GM12878 (cell line): ENCODE data around the gene FFAR2. TPM values are rescaled to one million over a fixed set of nuclear protein-coding genes. Genes with fewer than 3 reads are reported as not detected.

ENCODE experiments used
- CEBPZ ChIP-seq: fragments of 150-350 bp; IDR thresholded peaks from 2 replicates; pipeline ENCODE4 v1.6.1; 2016; ENCODE audit warnings: low read depth, low read length
- EGR1 ChIP-seq, 2 experiments: IDR thresholded peaks; 1 replicate in 1 of 2; 2 replicates in 1 of 2; pipeline ENCODE4 v1.6.1; 2011 to 2012; ENCODE audit warnings: low read depth in 2 of 2, low read length in 2 of 2, borderline replicate concordance in 1 of 2, mild to moderate bottlenecking in 1 of 2, moderate library complexity in 1 of 2
- ELK1 ChIP-seq: IDR thresholded peaks from 2 replicates; pipeline ENCODE4 v1.6.1; 2012; ENCODE audit warnings: low read depth, low read length, improper control_type of control experiment
- FOS ChIP-seq: IDR thresholded peaks from 3 replicates; pipeline ENCODE4 v1.6.1; 2011; ENCODE audit warnings: borderline replicate concordance; ENCODE audit not compliant: insufficient read length; ENCODE audit errors: extremely low read depth
- HDGF ChIP-seq: fragments of 450-650 bp; IDR thresholded peaks from 2 replicates; pipeline ENCODE4 v1.6.1; 2016; ENCODE audit warnings: antibody characterized with exemption
- NFXL1 ChIP-seq: fragments of 450-650 bp; IDR thresholded peaks from 2 replicates; pipeline ENCODE4 v1.6.1; 2017; ENCODE audit warnings: antibody characterized with exemption, mild to moderate bottlenecking, borderline replicate concordance
- NKRF ChIP-seq: fragments of 450-650 bp; conservative IDR thresholded peaks from 2 replicates; pipeline ENCODE4 v1.6.1; 2017; ENCODE audit warnings: mild to moderate bottlenecking, moderate library complexity
- PKNOX1 ChIP-seq: fragments of 450-650 bp; IDR thresholded peaks from 2 replicates; pipeline ENCODE4 v1.6.1; 2016; ENCODE audit warnings: mild to moderate bottlenecking
- POLR2AphosphoS2 ChIP-seq: IDR thresholded peaks from 2 replicates; pipeline ENCODE4 v1.6.1; 2011; ENCODE audit warnings: low read depth, mild to moderate bottlenecking, low read length, improper control_type of control experiment, moderate library complexity
- POLR2AphosphoS5 ChIP-seq: IDR thresholded peaks from 2 replicates; pipeline ENCODE4 v1.6.1; 2011; ENCODE audit warnings: mild to moderate bottlenecking, low read length, inconsistent platforms
- RAD21 ChIP-seq: IDR thresholded peaks from 2 replicates; pipeline ENCODE4 v1.6.1; 2011; ENCODE audit warnings: mild to moderate bottlenecking, low read depth, low read length, moderate library complexity; ENCODE audit not compliant: insufficient read depth
- SMARCA5 ChIP-seq: fragments of 450-650 bp; IDR thresholded peaks from 2 replicates; pipeline ENCODE4 v1.6.1; 2017; ENCODE audit warnings: mild to moderate bottlenecking
- SREBF1 ChIP-seq: IDR thresholded peaks from 2 replicates; pipeline ENCODE4 v1.6.1; 2012; ENCODE audit warnings: mild to moderate bottlenecking, low read length
- TCF7 ChIP-seq: IDR thresholded peaks from 2 replicates; pipeline ENCODE4 v1.6.1; 2014; ENCODE audit warnings: antibody characterized with exemption, borderline replicate concordance
- USF2 ChIP-seq: IDR thresholded peaks from 2 replicates; pipeline ENCODE4 v1.6.1; 2011; ENCODE audit warnings: low read depth, low read length, improper control_type of control experiment, borderline replicate concordance
- ZNF592 ChIP-seq: fragments of 450-650 bp; IDR thresholded peaks from 2 replicates; pipeline ENCODE4 v1.6.1; 2017; ENCODE audit warnings: mild to moderate bottlenecking, moderate library complexity
- polyA plus RNA-seq, 11 experiments: library from polyadenylated mRNA; depleted of rRNA in 4 of 11; unstranded in 6 of 11; stranded (reverse) in 5 of 11; fragments of >200 nt; fragmentation: Nextera tagmentation in 4 of 11; fragmentation: Illumina TruSeq in 1 of 11; extraction: Ambion mirVana in 4 of 11; extraction: Trizol in 1 of 11; gene quantifications; 1 replicate in 1 of 11; 2 replicates in 10 of 11; pipeline versions ENCODE4 v1.2.1 to v1.2.3, GENCODE V29; 2011 to 2016; ENCODE audit warnings: inconsistent platforms in 2 of 11, missing spikeins in 2 of 11, low read depth in 1 of 11
- total RNA-seq, 4 experiments: library from RNA; depleted of rRNA in 3 of 4; stranded (reverse); fragments of >200 nt in 3 of 4; fragmentation: Illumina TruSeq in 1 of 4; extraction: Trizol in 1 of 4; gene quantifications; 2 replicates each; pipeline versions ENCODE4 v1.2.1 to v1.2.3, GENCODE V29; 2013 to 2021

The FFAR2 gene
- total and polyA plus RNA-seq, 10 of the 15 experiments (the other 5 are each of a cell fraction or from before 2014, with no cell fraction given): 0.05 to 4.0 (median 2.1) TPM

GRCh38 chr19:35451338-35452096 lies 3.5 kb downstream of the FFAR2 start (continued):
- 0 out of 2 replicates have a peak, but pooled peaks have one; percentile 44 for TF ChIP-seq TCF7
- TF ChIP-seq PKNOX1: 0 out of 2 replicates have a peak, but pooled peaks have one; percentile 4
- no peak for TF ChIP-seq HDGF
- no peak for TF ChIP-seq NKRF
- no peak for TF ChIP-seq CEBPZ
- no peak for TF ChIP-seq USF2
- no peak for TF ChIP-seq SREBF1
- TF ChIP-seq RAD21: peak; percentile 3; the same call in 1 of the 2 replicates
- TF ChIP-seq POLR2AphosphoS5: no peak
- TF ChIP-seq NFXL1: no peak
- TF ChIP-seq SMARCA5: peak; percentile 66
- no peak; a peak in 1 of 3 replicates for TF ChIP-seq EGR1 (IDR thresholded peaks at IDR 0.05; ENCODE audit: borderline replicate concordance in 1 of 2, low read depth in 2 of 2, low read length in 2 of 2)
- no peak for TF ChIP-seq FOS
- no peak for TF ChIP-seq ELK1
- TF ChIP-seq ZNF592: no peak
- TF ChIP-seq POLR2AphosphoS2: no peak
